ENCODE measurements around the gene EBP.
"Not testable (repeated sequence)": the region's sequence is repeated elsewhere in the genome, so short reads cannot be mapped to it uniquely, and the experiment has no call there.

Gene EBP

DNA sequence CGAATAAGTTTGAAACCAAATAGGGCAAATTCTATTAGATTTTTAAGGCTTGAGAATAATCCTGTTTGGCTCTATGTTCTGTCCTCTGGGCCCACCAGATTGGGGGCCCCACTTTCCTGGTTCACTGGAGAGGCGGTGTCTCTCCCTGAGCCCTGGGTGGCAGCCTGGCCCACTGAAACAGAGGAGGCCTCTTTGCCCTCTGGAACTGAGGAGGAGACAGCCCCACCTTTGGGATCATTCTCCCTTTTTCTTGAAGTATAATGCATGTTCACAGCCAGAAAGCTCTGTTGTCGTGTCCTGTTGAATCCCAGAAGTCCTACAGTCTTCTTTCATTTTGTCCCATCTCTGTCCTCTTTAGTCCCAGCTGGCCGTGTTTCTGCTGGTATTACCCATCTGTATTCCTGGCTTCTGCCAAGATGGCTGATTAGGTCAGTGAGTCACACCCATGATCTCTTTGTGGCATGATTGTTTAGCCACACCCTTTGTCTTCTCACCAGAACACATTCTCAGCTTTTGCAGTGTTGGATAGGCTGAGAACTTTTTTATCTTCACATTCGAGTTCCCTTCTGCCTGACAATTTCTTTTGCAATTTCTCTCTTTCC, 9.9 kb downstream of the EBP start:
- DNase-seq, result no peak

DNA sequence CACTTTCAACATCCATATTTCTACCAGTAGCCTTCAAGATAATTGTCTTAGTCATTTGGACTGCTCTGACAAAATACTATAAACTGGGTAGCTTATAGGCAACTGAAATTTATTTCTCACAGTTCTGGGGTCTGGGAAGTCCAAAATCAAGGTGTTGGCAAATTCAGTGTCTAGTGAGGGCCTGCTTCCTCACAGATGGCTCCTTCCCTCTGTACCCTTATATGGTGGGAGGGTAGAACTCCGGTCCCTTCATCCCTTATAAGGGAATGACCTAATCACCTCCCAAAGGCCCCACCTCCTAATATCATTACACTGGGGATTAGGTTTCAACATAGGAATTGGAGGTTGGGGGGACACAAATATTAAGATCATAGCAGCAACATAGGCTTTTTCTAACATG, 10.6 kb downstream of the EBP start:
- DNase-seq, result no peak

DNA sequence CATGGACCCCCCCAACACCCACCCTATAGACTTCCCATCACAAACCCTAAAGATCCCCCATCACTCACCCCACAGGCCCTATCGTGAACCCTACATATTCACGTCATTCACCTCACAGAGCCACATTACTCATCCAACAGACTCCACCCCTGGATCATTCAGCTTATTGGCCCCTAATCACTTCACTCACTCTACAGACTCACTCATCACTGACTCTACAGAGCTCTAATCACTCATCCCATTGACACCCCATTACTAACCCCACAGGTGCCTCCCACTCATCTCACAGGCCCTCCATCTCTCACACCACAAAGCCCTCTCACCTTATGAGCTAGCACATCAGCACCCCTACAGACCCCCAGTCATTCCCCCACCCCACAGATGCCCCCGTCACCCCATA, 11.6 kb downstream of the EBP start:
- DNase-seq, result no peak

DNA sequence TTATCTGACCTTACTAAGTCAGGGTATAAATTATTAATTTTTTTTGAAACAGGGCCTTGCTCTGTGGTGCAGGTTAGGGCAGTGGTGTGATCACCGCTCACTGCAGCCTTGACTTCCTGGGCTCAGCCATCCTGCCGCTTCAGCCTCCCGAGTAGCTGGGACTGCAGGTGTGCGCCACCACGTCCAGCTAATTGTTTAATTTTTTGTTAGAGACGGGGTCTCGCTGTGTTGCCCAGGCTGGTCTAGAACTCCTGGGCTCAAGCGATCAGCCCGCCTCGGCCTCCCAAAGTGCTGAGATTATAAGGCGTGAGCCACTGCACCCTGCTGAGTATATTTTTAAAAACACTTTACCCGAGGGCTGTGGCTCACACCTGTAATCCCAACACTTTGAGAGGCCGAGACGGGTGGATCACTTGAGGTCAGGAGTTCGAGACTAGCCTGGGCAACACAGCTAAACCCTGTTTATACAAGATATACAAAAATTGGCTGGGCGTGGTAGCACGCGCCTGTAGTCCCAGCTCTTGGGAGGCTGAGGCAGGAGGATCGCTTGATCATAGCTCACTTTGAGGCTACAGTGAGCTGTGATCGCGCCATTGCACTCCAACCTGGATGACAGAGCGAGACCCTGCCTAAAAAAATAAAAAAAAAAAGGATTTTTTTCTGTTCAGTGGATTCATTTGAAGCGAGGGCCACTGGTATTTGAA, 17.2 kb downstream of the EBP start:
- no peak for DNase-seq

DNA sequence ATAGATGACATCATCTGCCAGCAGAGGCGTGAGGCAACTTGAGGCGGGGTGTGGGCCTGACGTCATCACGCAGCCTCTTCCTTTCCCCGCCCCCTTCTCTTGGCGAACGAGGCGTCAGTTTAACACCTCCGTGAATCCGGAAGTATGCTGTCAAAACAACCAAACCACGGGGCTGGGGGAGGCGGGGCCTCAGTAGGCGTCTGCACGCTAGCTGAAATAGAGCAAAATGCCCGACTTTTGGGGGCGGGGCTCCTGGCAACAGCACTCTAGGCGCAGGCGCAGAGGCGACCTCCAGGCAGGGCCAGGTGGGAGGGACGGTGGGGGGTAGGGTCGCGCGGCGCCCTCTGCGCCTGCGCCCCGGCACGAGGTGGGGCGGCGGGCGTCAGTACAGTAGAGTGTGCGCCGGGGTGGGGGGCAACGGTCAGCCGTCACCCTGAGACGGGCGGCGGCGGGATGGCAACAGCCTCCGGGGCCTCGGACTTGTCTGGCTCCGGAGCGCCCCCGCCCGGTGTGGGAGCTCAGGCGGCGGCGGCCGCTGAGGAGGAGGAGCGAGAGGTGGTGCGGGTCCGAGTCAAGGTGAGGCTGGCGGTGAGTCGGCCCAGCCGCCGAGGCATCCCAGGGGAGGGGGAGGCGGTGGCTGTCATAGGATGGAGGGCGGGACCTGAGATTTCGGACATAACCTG, 17.9 kb downstream of the EBP start, which contains the start of gene TBC1D25:
Gene TBC1D25 (plus strand): TSS at position 370 of the 683 bp plus-strand sequence. CDS start 84 bp downstream, at position 454.
- peak; percentile 99 for DNase-seq

DNA sequence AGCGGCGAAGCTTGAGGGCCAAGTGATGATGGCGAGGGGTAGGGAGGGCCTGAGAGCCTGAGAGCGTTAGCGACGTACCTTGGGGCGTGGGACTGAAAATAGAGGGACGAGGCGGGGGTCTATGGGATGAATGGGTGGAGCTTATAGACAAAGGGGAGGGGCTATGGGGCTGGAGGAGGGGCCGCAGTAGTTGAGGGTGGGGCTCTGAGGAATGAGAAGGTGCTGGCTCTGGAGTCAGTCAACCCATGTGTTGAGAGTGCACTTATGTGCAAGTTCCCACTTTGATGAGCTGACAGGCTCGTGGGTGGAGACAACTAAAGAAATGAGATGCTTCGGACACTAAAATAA, 18.4 kb downstream of the EBP start:
- DNase-seq, result peak; percentile 84

DNA sequence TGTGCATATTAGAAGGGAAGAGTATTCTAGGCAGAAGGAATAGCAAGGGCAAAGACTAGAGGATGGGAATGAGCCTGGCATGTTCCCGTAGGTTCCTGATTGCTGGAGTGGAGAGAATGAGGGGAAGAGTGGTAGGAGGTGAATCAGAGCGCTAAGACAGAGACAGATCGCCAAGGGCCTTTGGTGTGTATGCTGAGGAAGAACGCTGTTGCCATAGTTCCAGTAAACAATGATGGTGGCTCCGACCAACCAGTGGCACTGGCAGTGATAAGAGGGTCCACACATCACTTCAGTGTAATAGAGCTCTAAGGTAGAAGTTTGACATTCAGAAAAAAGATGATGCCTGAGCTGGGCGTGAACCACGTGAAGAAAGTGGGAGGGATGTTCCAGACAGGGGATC, 18.9 kb downstream of the EBP start:
- DNase-seq, result no peak

DNA sequence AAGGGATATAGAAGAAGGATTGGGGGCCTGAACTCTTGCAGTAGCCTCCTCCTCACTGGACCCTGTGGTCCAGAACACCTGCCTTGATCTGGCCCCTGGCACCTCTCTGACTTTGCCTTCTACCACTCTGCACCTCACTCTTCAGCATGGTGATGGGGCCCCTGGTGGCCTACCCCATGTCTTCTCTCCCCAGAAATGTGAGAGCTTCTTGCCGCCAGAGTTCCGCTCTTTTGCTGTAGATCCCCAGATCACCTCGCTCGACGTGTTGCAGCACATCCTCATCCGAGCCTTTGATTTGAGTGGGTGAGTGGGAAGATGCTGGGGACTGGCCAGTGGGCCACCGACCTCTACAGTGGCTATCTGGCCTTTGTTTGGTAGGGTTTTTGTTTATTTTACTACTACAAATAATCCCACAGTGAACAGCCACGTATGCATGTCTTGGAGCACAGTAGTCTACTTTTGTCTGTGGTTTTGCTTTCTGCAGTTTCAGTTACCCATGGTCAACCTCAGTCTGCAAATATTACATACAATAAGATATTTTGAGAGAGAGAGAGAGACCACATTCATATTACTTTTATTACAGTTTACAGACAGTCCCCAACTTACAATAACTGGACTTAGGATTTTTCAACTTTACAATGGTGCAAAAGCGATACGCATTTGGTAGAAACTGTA, 19.7 kb downstream of the EBP start:
- DNase-seq, result no peak

DNA sequence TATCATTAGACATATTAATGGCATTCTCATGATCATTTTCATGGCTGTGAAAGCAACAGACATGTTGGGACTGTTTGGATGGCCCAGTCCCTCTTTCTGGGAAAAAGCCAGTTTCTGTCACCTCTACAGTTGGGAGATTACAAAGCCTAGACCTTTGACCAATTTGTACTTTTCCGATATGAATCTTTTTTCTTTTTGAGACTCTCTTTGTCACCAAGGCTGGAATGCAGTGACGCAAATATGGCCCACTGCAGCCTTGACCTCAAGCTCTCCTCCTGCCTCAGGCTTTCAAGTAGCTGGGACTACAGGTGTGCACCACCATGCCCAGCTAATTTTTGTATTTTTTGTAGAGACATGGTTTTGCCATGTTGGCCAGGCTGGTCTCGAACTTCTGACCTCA, 27.3 kb downstream of the EBP start:
- DNase-seq, result no peak

DNA sequence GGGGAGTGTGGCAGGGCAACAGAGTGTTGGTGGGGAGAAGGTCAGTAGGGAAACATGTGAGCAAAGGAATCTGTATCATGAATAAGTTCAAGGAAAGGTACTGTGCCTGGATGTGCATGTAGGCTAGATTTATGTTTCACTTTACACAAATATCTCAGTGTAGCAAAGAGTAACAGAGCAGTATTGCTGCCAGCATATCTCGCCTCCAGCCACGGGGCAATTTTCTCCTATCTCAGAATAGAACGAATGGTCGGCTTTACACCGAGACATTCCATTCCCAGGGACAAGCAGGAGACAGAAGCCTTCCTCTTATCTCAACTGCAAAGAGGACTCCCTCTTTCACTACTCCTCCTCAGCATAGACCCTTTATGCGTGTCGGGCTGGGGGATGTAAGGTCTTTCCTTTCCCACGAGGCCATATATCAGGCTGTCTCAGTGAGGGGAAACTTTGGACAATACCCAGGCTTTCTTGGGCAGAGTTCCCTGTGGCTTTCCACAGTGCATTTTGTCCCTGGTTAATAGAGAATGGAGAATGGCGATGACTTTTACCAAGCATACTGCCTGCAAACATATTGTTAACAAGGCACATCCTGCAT, 34.2 kb downstream of the EBP start:
- not testable (repeated sequence) for DNase-seq

DNA sequence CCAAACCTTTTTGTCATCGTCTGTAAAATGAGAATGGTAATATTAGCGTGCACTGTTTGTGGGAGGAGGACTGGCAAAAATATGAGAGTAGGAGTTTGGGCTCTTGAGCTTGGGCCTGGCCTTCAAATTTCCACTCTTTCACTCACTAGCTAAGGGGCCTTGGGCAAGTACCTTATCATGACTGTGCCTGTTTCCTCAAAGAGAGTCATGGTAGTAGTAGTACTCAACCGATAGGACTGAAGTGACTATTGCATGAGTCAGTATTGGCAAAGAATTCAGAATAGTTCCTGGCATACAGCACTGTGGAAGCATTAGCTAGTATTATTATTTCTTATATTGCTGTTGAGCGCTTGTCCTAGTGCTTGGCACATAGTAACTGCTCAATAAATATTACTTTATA, 36.7 kb downstream of the EBP start:
- no peak for DNase-seq

DNA sequence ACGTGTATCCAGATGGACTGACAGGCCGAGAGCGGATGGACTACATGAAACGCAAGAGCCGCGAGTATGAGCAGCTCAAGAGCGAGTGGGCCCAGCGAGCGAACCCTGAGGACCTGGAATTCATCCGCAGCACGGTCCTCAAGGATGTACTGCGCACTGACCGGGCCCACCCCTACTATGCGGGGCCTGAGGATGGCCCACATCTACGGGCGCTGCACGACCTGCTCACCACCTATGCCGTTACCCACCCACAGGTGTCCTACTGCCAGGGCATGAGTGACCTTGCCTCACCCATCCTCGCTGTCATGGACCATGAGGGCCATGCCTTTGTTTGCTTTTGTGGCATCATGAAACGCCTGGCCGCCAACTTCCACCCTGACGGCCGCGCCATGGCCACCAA, 38.0 kb downstream of the EBP start:
- no peak for DNase-seq

DNA sequence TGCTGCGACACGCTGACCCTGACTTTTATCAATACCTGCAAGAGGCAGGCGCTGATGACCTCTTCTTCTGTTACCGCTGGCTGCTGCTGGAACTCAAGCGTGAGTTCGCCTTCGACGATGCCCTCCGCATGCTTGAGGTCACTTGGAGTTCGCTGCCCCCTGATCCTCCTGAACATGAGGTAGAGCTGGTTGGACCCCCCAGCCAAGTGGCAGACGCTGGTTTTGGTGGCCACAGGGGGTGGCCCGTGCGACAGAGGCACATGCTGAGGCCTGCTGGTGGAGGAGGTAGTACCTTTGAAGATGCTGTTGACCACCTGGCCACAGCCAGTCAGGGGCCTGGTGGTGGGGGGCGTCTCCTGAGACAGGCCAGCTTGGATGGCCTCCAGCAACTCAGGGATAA, 38.4 kb downstream of the EBP start:
- no peak for DNase-seq

DNA sequence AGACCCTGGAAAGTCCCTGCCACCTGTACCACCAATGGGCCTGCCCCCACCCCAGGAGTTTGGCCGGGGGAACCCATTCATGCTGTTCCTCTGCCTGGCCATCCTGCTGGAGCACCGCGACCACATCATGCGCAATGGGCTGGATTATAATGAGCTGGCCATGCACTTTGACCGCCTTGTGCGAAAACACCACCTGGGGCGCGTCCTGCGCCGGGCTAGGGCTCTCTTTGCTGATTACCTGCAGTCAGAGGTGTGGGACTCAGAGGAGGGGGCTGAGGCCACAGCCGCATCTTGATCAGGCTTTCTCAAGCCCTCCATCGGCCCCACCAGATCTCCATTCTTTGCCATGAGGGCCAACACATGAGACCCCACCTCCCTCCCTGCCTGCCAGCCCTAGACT, 39.1 kb downstream of the EBP start:
- DNase-seq, result no peak

DNA sequence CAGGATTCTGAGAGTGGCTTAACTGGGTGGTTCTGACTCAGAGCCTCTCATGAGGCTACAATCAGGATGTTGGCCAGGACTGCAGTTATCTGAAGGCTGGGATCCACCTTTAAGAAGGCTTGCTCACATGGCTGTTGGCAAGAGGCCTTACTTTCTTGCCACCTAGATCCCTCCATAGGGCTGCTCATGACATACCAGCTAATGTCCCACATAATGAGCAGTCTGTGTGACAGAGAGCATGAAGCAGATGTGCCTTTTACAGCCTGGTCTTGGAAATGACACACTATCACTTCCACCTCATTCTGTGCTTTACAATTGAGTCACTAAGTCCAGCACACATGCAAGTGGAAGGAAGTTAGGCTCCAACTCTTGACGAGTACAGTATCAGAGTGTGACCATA, 48.4 kb downstream of the EBP start:
- DNase-seq, result no peak

DNA sequence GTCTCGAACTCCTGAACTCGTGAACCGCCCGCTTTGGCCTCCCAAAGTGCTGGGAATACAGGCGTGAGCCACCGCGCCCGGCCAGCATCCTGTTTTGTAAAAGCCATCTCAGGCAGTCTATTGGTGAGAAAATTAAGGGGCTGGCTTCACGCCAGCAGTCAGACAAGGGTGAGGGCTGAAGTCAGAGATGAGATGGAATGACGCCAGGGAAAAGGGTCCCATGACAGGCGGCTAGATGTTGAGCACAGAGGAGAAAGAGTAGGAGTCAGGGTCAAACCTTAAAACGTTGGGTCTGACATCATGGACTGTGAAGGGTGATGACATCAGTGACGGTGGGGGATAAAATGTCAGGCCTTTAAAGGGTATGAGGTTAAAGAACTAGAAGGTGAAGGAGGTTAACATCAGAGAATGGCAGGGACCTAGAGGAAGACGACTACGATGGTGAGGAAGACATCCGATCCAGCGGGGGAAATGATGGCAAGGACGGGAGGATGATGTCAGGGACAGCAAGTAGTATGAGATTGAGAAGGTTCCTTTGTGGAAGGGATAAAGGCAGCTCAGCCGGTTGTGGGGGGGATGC, 52.2 kb downstream of the EBP start:
- DNase-seq, result peak; percentile 97

DNA sequence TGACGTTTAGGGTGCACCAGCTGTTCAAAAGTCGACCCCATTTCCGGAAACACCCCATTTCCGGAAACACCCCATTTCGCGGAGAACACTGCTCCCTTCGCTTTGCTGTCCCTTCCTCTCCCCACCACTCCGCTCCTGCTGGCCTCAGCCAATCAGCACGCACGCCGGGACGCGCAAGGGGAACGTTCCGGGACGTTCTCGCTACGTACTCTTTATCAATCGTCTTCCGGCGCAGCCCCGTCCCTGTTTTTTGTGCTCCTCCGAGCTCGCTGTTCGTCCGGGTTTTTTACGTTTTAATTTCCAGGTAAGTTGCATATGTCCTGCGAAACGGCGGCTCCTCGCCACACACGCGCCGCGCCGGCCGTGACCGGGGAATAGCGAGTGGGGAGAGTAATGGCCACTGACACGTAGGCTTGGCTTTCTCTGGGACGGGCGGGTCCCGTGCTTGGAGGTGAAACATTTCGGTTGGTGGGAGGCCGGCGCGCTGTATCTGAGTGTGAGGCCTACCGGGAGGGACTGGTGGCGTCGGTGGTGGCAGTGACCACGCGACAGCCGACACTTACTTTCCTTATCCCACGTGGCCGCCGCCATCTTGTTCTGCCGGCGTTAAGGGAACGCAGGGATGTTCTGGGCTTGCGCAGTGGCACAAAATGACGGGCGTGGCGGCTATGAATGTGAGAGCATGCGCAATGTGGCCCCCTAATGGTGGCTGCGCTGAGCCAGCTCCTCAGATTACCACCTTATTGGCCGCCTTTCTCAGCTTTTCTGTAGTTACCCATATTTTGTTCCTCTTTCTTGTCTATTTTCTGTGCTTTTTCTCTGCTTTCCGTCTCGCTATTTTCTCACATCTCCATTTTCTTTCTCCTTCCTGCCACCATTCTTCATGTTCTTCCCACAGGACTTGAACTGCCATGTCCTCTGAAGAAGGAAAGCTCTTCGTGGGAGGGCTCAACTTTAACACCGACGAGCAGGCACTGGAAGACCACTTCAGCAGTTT, 53.0 kb downstream of the EBP start, which contains the start of gene RBM3:
Gene RBM3 (plus strand): TSS at position 215 of the 997 bp plus-strand sequence. CDS start 697 bp downstream, at position 912.
- DNase-seq, result peak; percentile 97

DNA sequence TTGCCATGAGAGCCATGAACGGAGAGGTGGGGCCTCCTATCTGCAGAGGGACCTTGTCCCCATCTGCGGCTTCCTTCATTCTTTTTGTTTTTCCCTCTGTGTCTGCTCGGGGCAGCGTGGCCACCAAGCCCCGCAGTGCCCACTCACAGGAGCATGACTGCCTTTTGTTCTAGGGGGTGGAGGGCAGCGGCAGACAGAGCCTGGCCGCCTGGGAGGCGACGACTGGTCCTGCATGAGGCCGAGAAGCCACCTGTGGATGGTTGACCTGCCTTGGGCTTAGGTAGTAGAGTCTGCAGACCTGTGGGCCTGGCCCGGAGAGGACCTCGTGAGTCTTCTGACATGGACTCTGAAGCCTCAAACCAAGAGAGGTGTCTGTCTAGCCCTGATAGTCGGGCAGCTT, 54.0 kb downstream of the EBP start:
- no peak for DNase-seq

DNA sequence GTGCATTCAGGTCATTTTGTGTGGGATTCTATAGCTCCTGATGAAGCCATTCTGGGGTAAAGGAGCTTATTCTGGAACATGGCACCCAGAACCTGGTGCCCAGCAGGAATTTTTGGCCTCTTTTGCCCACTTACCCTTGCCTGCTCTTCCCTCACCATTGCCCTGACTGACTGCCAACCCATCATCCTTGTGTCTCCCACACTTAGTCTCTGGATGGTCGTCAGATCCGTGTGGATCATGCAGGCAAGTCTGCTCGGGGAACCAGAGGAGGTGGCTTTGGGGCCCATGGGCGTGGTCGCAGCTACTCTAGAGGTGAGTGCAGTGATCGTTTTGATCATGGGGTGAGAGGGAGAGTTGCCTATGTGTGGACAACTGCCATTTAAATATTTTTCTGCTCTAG, 54.5 kb downstream of the EBP start:
- no peak for DNase-seq

Measured in NCI-H2227 treated with DMSO at 0.1 percent for 48 hours (cell line).